ENCODE results near the gene ZFYVE9. TPM values are rescaled to one million over a fixed set of nuclear protein-coding genes. Genes with fewer than 3 reads are reported as not detected.

The ZFYVE9 gene
- total and polyA plus RNA-seq, 9 of the 15 experiments (the other 6 are each of a cell fraction or from before 2014, with no cell fraction given) = 0.52 to 14.4 (median 8.9) TPM

DNA sequence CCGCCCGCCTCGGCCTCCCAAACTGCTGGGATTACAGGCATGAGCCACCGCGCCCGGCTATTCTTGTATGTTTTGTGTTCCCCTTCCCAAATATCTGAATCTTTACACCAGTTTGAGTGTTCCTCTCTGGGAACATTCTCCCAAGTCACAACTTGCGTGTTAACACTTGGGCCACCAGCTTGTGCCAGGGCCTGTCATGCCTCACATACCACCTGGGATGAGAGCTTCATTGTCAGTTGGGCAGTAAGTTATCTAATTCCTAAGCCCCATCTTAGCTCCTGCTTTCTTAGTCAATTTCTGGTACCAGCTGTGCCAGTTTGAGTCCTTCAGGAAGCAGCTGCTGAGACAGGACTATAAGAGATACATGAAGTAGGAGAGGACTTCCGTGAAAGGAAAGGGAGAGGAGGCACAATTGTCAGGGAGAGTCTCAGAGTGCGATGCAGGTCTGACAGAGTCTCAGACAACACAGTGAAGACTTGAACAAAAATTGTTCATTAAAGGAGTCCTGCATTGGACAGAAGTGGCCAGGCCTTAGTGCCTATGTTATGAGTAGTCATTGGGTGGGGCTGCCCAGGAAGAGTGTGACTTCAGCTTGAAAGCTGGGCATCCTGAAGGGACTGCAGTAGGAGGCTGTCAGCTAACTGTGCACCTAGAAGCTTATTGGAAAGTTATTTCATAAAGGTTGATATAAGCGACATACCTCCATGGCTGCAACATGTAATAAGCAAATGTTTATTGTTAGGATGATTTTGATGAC is 17.3 kb downstream of the ZFYVE9 start:
- ChIA-PET POLR2A (interaction anchor here (0.5 to 1.2 kb wide), 4 partner anchors 17 to 111 kb away, joined by 3 to 4 read pairs (median 4); no protein-coding TSS in a partner anchor), CTCF (ENCODE audit: low intra/inter-chr PET ratio) (no interaction called here)
- TF ChIP-seq NFIX (CRISPR knock-in tag; IDR thresholded peaks at IDR 0.05; ENCODE audit: low read depth) (no peak), ZC3H8 (IDR thresholded peaks at IDR 0.05) (no peak)
- Histone ChIP-seq H2AFZ (ENCODE audit: low read depth, low read length) (no peak overlapping the region), H3K4me2 (ENCODE audit: insufficient read depth, low read length) (no peak overlapping the region), H3K9me1 (ENCODE audit: control insufficient read depth, insufficient read depth, low read length) (no peaks in the 10 kb centered on the region), H3K9me3 (replicated peaks; ENCODE audit: control insufficient read depth, insufficient read depth, low read depth, low read length) (no peaks in the 10 kb centered on the region), H3K36me3 (ENCODE audit: control insufficient read depth, insufficient read depth, low read length) (no peaks in the 10 kb centered on the region), H3K27me3 (ENCODE audit: control insufficient read depth in 2 of 2, insufficient read depth in 2 of 2, low read length in 2 of 2) (no peaks in the 10 kb centered on the region), H3K79me2 (ENCODE audit: control insufficient read depth, insufficient read depth, low read length) (no peaks in the 10 kb centered on the region), H3K9ac (ENCODE audit: insufficient read depth in 1 of 2, low read depth in 2 of 2, low read length in 2 of 2) (no peak overlapping the region), H4K20me1 (replicated peaks; ENCODE audit: control insufficient read depth, insufficient read depth, low read length) (no peaks in the 10 kb centered on the region), H3K4me3 (no peak overlapping the region), H3K27ac (ENCODE audit: extremely low read depth, low read depth, low read length) (no peak overlapping the region), H3K4me1 (replicated peaks in 1 of 2; ENCODE audit: control insufficient read depth in 2 of 2, insufficient read depth in 2 of 2, low read length in 2 of 2) (no peaks in the 10 kb centered on the region)
- intact Hi-C loops (cut with micrococcal nuclease) = no loop called here
- in situ Hi-C loops (cut with MboI) = no loop called here
- FAIRE-seq = no peak
- no peak for DNase-seq (ENCODE audit: extremely low read depth in 1 of 4, low spot score in 3 of 4)
- WGBS (ENCODE audit: insufficient coverage, low coverage, missing lambda C conversion rate) = 83% methylated on average over 5 of the region's 10 CpGs
- BruUV-seq (replicated peaks) = no TSS peak
- ATAC-seq = no peak; the same call in 2 of the 3 replicates

GRCh38 chr1:52162947-52163346 is 21.1 kb downstream of the ZFYVE9 start:
- ATAC-seq = no peak
- ChIA-PET CTCF (ENCODE audit: low intra/inter-chr PET ratio) (no interaction called here), POLR2A (interaction anchor here (2.1 kb wide), 1 partner anchor 10 kb away, joined by 6 read pairs; no protein-coding TSS in a partner anchor)
- Histone ChIP-seq H2AFZ (ENCODE audit: low read depth, low read length) (no peak overlapping the region), H3K4me1 (replicated peaks in 1 of 2; ENCODE audit: control insufficient read depth in 2 of 2, insufficient read depth in 2 of 2, low read length in 2 of 2) (no peaks in the 10 kb centered on the region), H3K4me2 (ENCODE audit: insufficient read depth, low read length) (no peak overlapping the region), H3K79me2 (ENCODE audit: control insufficient read depth, insufficient read depth, low read length) (no peaks in the 10 kb centered on the region), H4K20me1 (replicated peaks; ENCODE audit: control insufficient read depth, insufficient read depth, low read length) (no peaks in the 10 kb centered on the region), H3K27me3 (ENCODE audit: control insufficient read depth in 2 of 2, insufficient read depth in 2 of 2, low read length in 2 of 2) (no peaks in the 10 kb centered on the region), H3K9ac (ENCODE audit: insufficient read depth in 1 of 2, low read depth in 2 of 2, low read length in 2 of 2) (no peak overlapping the region), H3K9me1 (ENCODE audit: control insufficient read depth, insufficient read depth, low read length) (no peaks in the 10 kb centered on the region), H3K9me3 (replicated peaks; ENCODE audit: control insufficient read depth, insufficient read depth, low read depth, low read length) (no peaks in the 10 kb centered on the region), H3K4me3 (no peak overlapping the region), H3K27ac (ENCODE audit: extremely low read depth, low read depth, low read length) (no peak overlapping the region), H3K36me3 (ENCODE audit: control insufficient read depth, insufficient read depth, low read length) (no peaks in the 10 kb centered on the region)
- in situ Hi-C loops (cut with MboI) = no loop called here
- intact Hi-C loops (cut with micrococcal nuclease) = no loop called here
- no peak for FAIRE-seq
- no peak for DNase-seq (ENCODE audit: extremely low read depth in 1 of 4, low spot score in 3 of 4)
- 78% methylated on average over 2 of the region's 2 CpGs for WGBS (ENCODE audit: insufficient coverage, low coverage, missing lambda C conversion rate)
- no TSS peak for BruUV-seq (replicated peaks)
- TF ChIP-seq RAD51 (IDR thresholded peaks at IDR 0.05; ENCODE audit: borderline replicate concordance, low read depth) (no peak), SNRNP70 (optimal IDR thresholded peaks at IDR 0.05; ENCODE audit: low read depth, low read length) (no peak), SETDB1 (IDR thresholded peaks at IDR 0.05; ENCODE audit: low read length) (no peak), ZNF277 (CRISPR knock-in tag; IDR thresholded peaks at IDR 0.05; ENCODE audit: borderline replicate concordance) (no peak), ZNF384 (IDR thresholded peaks at IDR 0.05; ENCODE audit: low read depth, low read length) (no peak)
- TF ChIP-seq, protein P1, sequence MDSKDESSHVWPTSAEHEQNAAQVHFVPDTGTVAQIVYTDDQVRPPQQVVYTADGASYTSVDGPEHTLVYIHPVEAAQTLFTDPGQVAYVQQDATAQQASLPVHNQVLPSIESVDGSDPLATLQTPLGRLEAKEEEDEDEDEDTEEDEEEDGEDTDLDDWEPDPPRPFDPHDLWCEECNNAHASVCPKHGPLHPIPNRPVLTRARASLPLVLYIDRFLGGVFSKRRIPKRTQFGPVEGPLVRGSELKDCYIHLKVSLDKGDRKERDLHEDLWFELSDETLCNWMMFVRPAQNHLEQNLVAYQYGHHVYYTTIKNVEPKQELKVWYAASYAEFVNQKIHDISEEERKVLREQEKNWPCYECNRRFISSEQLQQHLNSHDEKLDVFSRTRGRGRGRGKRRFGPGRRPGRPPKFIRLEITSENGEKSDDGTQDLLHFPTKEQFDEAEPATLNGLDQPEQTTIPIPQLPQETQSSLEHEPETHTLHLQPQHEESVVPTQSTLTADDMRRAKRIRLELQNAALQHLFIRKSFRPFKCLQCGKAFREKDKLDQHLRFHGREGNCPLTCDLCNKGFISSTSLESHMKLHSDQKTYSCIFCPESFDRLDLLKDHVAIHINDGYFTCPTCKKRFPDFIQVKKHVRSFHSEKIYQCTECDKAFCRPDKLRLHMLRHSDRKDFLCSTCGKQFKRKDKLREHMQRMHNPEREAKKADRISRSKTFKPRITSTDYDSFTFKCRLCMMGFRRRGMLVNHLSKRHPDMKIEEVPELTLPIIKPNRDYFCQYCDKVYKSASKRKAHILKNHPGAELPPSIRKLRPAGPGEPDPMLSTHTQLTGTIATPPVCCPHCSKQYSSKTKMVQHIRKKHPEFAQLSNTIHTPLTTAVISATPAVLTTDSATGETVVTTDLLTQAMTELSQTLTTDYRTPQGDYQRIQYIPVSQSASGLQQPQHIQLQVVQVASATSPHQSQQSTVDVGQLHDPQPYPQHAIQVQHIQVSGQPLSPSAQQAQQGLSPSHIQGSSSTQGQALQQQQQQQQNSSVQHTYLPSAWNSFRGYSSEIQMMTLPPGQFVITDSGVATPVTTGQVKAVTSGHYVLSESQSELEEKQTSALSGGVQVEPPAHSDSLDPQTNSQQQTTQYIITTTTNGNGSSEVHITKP (IDR thresholded peaks at IDR 0.05; ENCODE audit: partially characterized antibody) = no peak
- TF ChIP-seq, protein P2, sequence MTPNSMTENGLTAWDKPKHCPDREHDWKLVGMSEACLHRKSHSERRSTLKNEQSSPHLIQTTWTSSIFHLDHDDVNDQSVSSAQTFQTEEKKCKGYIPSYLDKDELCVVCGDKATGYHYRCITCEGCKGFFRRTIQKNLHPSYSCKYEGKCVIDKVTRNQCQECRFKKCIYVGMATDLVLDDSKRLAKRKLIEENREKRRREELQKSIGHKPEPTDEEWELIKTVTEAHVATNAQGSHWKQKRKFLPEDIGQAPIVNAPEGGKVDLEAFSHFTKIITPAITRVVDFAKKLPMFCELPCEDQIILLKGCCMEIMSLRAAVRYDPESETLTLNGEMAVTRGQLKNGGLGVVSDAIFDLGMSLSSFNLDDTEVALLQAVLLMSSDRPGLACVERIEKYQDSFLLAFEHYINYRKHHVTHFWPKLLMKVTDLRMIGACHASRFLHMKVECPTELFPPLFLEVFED (CRISPR knock-in tag; conservative IDR thresholded peaks at IDR 0.05) = no peak

Measured in K562 (cell line).